GM21360 (cell line): ENCODE measurements around the gene EHMT1.
A peak's percentile ranks its signal among the peaks of the same experiment; 100 is the strongest.

ENCODE experiments used
- ATAC-seq: cut with Tn5 transposase; IDR thresholded peaks from one replicate; pipeline ENCODE4 v1.9.1; 2021; ENCODE audit warnings: mild to moderate bottlenecking, moderate library complexity; ENCODE audit not compliant: unreplicated experiment

Gene EHMT1

GRCh38 chr9:137618105-137619067 lies at the start of gene EHMT1:
TSS of gene EHMT1 (plus strand) at chr9:137619005. CDS start at chr9:137619029, 24 bp downstream.
- ATAC-seq: peak; percentile 70

- no peak for ATAC-seq
Observed at GRCh38 chr9:137569609-137570203, 49.1 kb upstream of the EHMT1 start.

GRCh38 chr9:137570566-137570965 lies 48.2 kb upstream of the EHMT1 start:
- no peak for ATAC-seq

GRCh38 chr9:137574192-137574591 lies 44.6 kb upstream of the EHMT1 start:
- no peak for ATAC-seq

GRCh38 chr9:137575364-137575715 lies 43.5 kb upstream of the EHMT1 start:
- ATAC-seq: no peak

- ATAC-seq: no peak
Observed at GRCh38 chr9:137575716-137576411, 42.9 kb upstream of the EHMT1 start.

- peak; percentile 78 for ATAC-seq
Observed at GRCh38 chr9:137578518-137579258, 40.1 kb upstream of the EHMT1 start, which contains the start of gene DPH7. TSS of gene DPH7 (minus strand) at chr9:137578925. CDS start at chr9:137578777, 148 bp downstream.

- no peak for ATAC-seq
Observed at GRCh38 chr9:137579259-137579604, 39.6 kb upstream of the EHMT1 start.

GRCh38 chr9:137580209-137580953 lies 38.4 kb upstream of the EHMT1 start:
- no peak for ATAC-seq

- no peak for ATAC-seq
Observed at GRCh38 chr9:137580954-137581322, 37.9 kb upstream of the EHMT1 start.

GRCh38 chr9:137581361-137582285 lies 37.2 kb upstream of the EHMT1 start:
- ATAC-seq: no peak

- ATAC-seq: no peak
Observed at GRCh38 chr9:137582286-137582860, 36.4 kb upstream of the EHMT1 start.

GRCh38 chr9:137583347-137583746 lies 35.5 kb upstream of the EHMT1 start:
- no peak for ATAC-seq

- no peak for ATAC-seq
Observed at GRCh38 chr9:137583957-137584356, 34.8 kb upstream of the EHMT1 start.

GRCh38 chr9:137586854-137587253 lies 32.0 kb upstream of the EHMT1 start:
- ATAC-seq: no peak

GRCh38 chr9:137588311-137588710 lies 30.5 kb upstream of the EHMT1 start:
- ATAC-seq: no peak

- ATAC-seq: no peak
Observed at GRCh38 chr9:137588891-137589290, 29.9 kb upstream of the EHMT1 start.

GRCh38 chr9:137589441-137590122 lies 29.2 kb upstream of the EHMT1 start:
- peak; percentile 11 for ATAC-seq
